GM18873 (cell line): ENCODE data around the gene MEGF9.

ENCODE experiments used
- ATAC-seq: cut with Tn5 transposase; IDR thresholded peaks from one replicate; pipeline ENCODE4 v1.9.1; 2021; ENCODE audit warnings: mild to moderate bottlenecking, moderate library complexity, moderate number of reproducible peaks; ENCODE audit not compliant: unreplicated experiment, low FRiP score

MEGF9 gene

GRCh38 chr9:120710110-120710981 is 3.9 kb downstream of the MEGF9 start:
- no peak for ATAC-seq

GRCh38 chr9:120708526-120709224 is 5.6 kb downstream of the MEGF9 start:
- no peak for ATAC-seq

GRCh38 chr9:120707170-120707569 is 7.1 kb downstream of the MEGF9 start:
- no peak for ATAC-seq

GRCh38 chr9:120705174-120705573 is 9.1 kb downstream of the MEGF9 start:
- ATAC-seq, result no peak

- no peak for ATAC-seq
These were observed 12.2 kb downstream of the MEGF9 start for GRCh38 chr9:120702075-120702474.

GRCh38 chr9:120701248-120701647 is 13.0 kb downstream of the MEGF9 start:
- ATAC-seq, result no peak

GRCh38 chr9:120698766-120699165 is 15.5 kb downstream of the MEGF9 start:
- no peak for ATAC-seq

GRCh38 chr9:120697448-120697847 is 16.8 kb downstream of the MEGF9 start:
- ATAC-seq, result no peak

- no peak for ATAC-seq
These were observed 17.6 kb downstream of the MEGF9 start for GRCh38 chr9:120696551-120697230.

GRCh38 chr9:120694559-120694958 is 19.7 kb downstream of the MEGF9 start:
- ATAC-seq, result no peak

GRCh38 chr9:120693700-120694008 is 20.6 kb downstream of the MEGF9 start:
- peak; percentile 49 for ATAC-seq

GRCh38 chr9:120692901-120693699 is 21.2 kb downstream of the MEGF9 start:
- ATAC-seq, result no peak

GRCh38 chr9:120690372-120690771 is 23.9 kb downstream of the MEGF9 start:
- ATAC-seq, result no peak

GRCh38 chr9:120689860-120690259 is 24.4 kb downstream of the MEGF9 start:
- ATAC-seq, result no peak

- no peak for ATAC-seq
These were observed 25.5 kb downstream of the MEGF9 start for GRCh38 chr9:120688758-120689157.

- ATAC-seq, result no peak
These were observed 31.1 kb downstream of the MEGF9 start for GRCh38 chr9:120683150-120683549.

- no peak for ATAC-seq
These were observed 33.1 kb downstream of the MEGF9 start for GRCh38 chr9:120681121-120681520.

- no peak for ATAC-seq
These were observed 33.7 kb downstream of the MEGF9 start for GRCh38 chr9:120680579-120680978.

- ATAC-seq, result no peak
These were observed 34.1 kb downstream of the MEGF9 start for GRCh38 chr9:120680161-120680560.

GRCh38 chr9:120677965-120678364 is 36.3 kb downstream of the MEGF9 start:
- ATAC-seq, result no peak
